Mucosa of descending colon (tissue), 3 donors: Measurements from ENCODE around the gene MEG3. TPM values are rescaled to one million over a fixed set of nuclear protein-coding genes. Genes with fewer than 3 reads are reported as not detected.

Source experiments
- ATAC-seq: fragments of 200-7000 bp; cut with Tn5 transposase; one replicate; pipeline ENCODE4 v1.9.1; 2020; ENCODE audit warnings: mild to moderate bottlenecking, moderate library complexity
- DNase-seq, 3 donors: peaks; one replicate each; pipeline ENCODE4 v3.0.0-alpha.2; 2020
- H3K36me3 ChIP-seq: fragments of 200-600 bp; one replicate; pipeline ENCODE4 v1.8.0; 2021; ENCODE audit warnings: low read depth, mild to moderate bottlenecking
- H3K4me1 ChIP-seq: fragments of 200-600 bp; one replicate; pipeline ENCODE4 v1.8.0; 2021; ENCODE audit warnings: low read depth, mild to moderate bottlenecking
- H3K4me3 ChIP-seq: fragments of 200-600 bp; one replicate; pipeline ENCODE4 v1.8.0; 2021; ENCODE audit warnings: mild to moderate bottlenecking
- H3K9me3 ChIP-seq: fragments of 200-600 bp; one replicate; pipeline ENCODE4 v1.8.0; 2021; ENCODE audit warnings: mild to moderate bottlenecking
- CTCF ChIP-seq: fragments of 200-600 bp; IDR thresholded peaks from one replicate; pipeline ENCODE4 v1.8.0; 2022; ENCODE audit warnings: antibody characterized with exemption, mild to moderate bottlenecking
- intact Hi-C, 2 donors: fragments of 100-400 bp; cut with DNase I in 1 of 2; cut with micrococcal nuclease in 1 of 2; formaldehyde crosslinking; loops; one replicate each; pipeline versions ENCODE4 v1.11.0 to v1.11.1; 2022; cut with DNase I, micrococcal nuclease
- total RNA-seq, 3 donors: library from RNA; stranded (reverse); fragmentation: NEBNext Ultra II Directional in 2 of 3; extraction: Animal tissue kit (Norgen Biotek cat#: 25700) in 2 of 3; gene quantifications; one replicate each; pipeline versions ENCODE4 v1.2.1 to v1.2.4, GENCODE V29; 2021 to 2023
- donor health status: DM: no; HTN: no; CAD: no; lungs with moderate emphysema.
- donor health status: DM: no; HTN: no; CAD: no.
- donor health status: DM: no; HTN: yes; CAD: no.

Gene MEG3
- total RNA-seq, 3 donors from 2014 or later: 13.8 to 32.2 (median 16.4) TPM

- intact Hi-C loops: no loop called here
- Histone ChIP-seq H3K9me3 (peaks cover 4% of the 10 kb centered on the region), H3K36me3 (no peaks in the 10 kb centered on the region), H3K4me3 (no peak overlapping the region), H3K4me1 (no peaks in the 10 kb centered on the region)
- DNase-seq (peak in 2 of 3 donors; percentile 19 to 33), ATAC-seq (peak; percentile 20)
- TF ChIP-seq CTCF: no peak
Observed at GRCh38 chr14:100824091-100824551, 1.8 kb upstream of the MEG3 start.

GRCh38 chr14:100824901-100825712 lies 811 bp upstream of the MEG3 start:
- no peak for TF ChIP-seq CTCF
- no peaks in the 10 kb centered on the region for H3K4me1 ChIP-seq
- no peak overlapping the region for H3K4me3 ChIP-seq
- ATAC-seq: no peak
- DNase-seq: no peak
- intact Hi-C loops: no loop called here
- H3K9me3 ChIP-seq: peaks cover 4% of the 10 kb centered on the region
- no peaks in the 10 kb centered on the region for H3K36me3 ChIP-seq

DNA sequence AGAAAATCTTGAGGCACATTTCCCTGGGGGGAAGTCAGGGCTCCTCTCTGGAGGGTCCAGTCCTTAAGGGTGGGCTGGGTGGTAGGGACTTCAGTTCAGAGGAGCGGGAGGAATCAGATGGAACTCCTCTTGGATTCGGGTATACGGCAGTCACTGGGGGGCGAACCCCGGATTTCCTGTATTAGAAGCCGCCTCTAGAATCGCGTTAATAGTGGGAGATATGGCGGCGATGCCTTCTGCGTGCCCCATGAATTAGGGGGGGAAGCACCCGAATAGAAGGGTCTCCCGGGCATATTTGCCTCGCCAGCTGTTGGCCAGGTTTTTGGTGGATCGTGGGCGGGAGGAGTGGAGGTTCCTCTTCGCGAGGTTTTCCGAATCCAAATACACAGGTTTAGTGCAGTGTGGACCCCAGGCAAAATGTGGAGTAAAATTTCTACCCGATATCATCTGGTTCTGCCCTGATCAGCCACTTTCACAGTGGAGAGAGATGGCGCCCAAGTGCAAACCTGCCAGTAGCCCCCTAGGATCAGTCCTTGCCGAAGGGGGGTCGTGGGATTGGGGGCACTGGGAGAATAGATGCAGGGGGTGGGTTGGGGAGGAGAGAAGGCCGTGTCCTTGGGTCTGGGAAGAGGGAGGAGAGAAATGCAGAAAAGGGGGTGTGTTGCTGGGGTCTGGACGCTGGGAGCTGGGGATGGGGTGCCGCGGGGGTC lies 628 bp downstream of the MEG3 start:
- DNase-seq: no peak
- no peak for ATAC-seq
- Histone ChIP-seq H3K9me3 (peaks cover 4% of the 10 kb centered on the region), H3K4me1 (no peaks in the 10 kb centered on the region), H3K4me3 (no peak overlapping the region), H3K36me3 (no peaks in the 10 kb centered on the region)
- TF ChIP-seq CTCF: no peak
- intact Hi-C loops: no loop called here

GRCh38 chr14:100827101-100828021 lies 1.4 kb downstream of the MEG3 start:
- intact Hi-C loops: no loop called here
- Histone ChIP-seq H3K9me3 (peaks cover 4% of the 10 kb centered on the region), H3K4me3 (no peak overlapping the region), H3K36me3 (no peaks in the 10 kb centered on the region), H3K4me1 (no peaks in the 10 kb centered on the region)
- DNase-seq (no peak), ATAC-seq (no peak)
- no peak for TF ChIP-seq CTCF

DNA sequence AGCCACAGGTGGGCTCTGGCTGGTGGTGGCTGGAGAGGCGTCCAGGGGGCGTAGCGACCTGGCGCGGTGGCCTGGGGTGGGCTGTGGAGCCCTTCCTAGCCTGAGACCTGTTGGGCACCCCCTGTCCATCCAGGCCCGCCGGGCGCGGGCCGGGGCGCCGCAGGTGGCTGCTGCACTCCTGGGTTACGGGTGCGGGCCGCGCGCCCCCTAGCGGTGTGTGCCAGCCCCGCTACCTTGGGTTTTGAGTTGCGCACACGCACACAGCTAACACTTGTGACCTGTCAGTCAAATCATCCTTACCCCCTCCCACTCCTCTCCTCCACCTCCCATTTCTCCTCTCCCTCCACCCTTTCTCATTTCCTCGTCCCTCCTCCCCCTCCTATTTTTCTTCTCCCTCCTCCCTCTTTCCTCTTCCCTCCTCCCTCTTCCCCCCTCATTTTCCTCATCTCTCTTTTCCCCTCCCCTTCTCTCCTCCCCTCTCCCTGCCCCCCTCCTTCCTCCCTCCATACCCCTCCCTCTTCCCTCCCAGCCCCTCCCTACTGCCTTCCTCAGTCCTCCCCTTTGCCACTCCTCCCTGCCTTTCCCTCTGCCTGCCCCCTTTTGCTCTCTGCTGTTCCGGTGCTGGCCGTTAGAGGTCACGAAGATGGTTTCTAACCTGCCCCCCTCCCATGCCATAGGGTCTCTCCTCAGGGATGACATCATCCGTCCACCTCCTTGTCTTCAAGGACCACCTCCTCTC lies 2.3 kb downstream of the MEG3 start:
- Histone ChIP-seq H3K36me3 (no peaks in the 10 kb centered on the region), H3K9me3 (peaks cover 4% of the 10 kb centered on the region), H3K4me1 (no peaks in the 10 kb centered on the region), H3K4me3 (no peak overlapping the region)
- ATAC-seq (peak; percentile 24), DNase-seq (no peak)
- TF ChIP-seq CTCF: no peak
- intact Hi-C loops: no loop called here
